H9 (cell line): Measurements from ENCODE around the gene MICA. TPM values are rescaled to one million over a fixed set of nuclear protein-coding genes. Genes with fewer than 3 reads are reported as not detected.

ENCODE experiments used
- DNase-seq: peaks from one replicate; pipeline ENCODE4 v3.0.0-alpha.2; 2017
- H2AFZ ChIP-seq: one replicate; pipeline ENCODE4 v1.6.1; 2013; ENCODE audit warnings: mild to moderate bottlenecking, low read length, control low read depth, moderate library complexity
- H2AK5ac ChIP-seq: 2 replicates; pipeline ENCODE4 v1.6.1; 2013; ENCODE audit warnings: low read length, control low read depth, mixed read lengths; ENCODE audit not compliant: insufficient read length
- H2BK120ac ChIP-seq: one replicate; pipeline ENCODE4 v1.6.1; 2013; ENCODE audit warnings: low read depth, mild to moderate bottlenecking, low read length, control low read depth, inconsistent platforms; ENCODE audit not compliant: poor library complexity, severe bottlenecking
- H2BK12ac ChIP-seq: 2 replicates; pipeline ENCODE4 v1.6.1; 2013; ENCODE audit warnings: low read length, control low read depth, mixed read lengths, low read depth; ENCODE audit not compliant: insufficient read length
- H2BK15ac ChIP-seq: 2 replicates; pipeline ENCODE4 v1.6.1; 2013; ENCODE audit warnings: low read depth, low read length, control low read depth
- H2BK20ac ChIP-seq: one replicate; pipeline ENCODE4 v1.6.1; 2013; ENCODE audit warnings: low read depth, mild to moderate bottlenecking, low read length, control low read depth, inconsistent platforms; ENCODE audit not compliant: poor library complexity, severe bottlenecking
- H2BK5ac ChIP-seq: 2 replicates; pipeline ENCODE4 v1.6.1; 2013; ENCODE audit warnings: low read length, control low read depth, mixed read lengths; ENCODE audit not compliant: insufficient read length
- H3K14ac ChIP-seq: 2 replicates; pipeline ENCODE4 v1.6.1; 2013; ENCODE audit warnings: low read length, control low read depth; ENCODE audit not compliant: insufficient read depth
- H3K18ac ChIP-seq: 2 replicates; pipeline ENCODE4 v1.6.1; 2013; ENCODE audit warnings: low read depth, mild to moderate bottlenecking, mixed read lengths, low read length, control low read depth; ENCODE audit not compliant: insufficient read length
- H3K23ac ChIP-seq: 2 replicates; pipeline ENCODE4 v1.6.1; 2013; ENCODE audit warnings: low read length, control low read depth, mixed read lengths, low read depth; ENCODE audit not compliant: insufficient read length
- H3K23me2 ChIP-seq: 2 replicates; pipeline ENCODE4 v1.6.1; 2013; ENCODE audit warnings: low read depth, mild to moderate bottlenecking, mixed read lengths, low read length, control low read depth; ENCODE audit not compliant: insufficient read length, poor library complexity, severe bottlenecking
- H3K27ac ChIP-seq: 2 replicates; pipeline ENCODE4 v1.5.1; 2013; ENCODE audit warnings: low read length, control low read depth, mixed read lengths, low read depth; ENCODE audit not compliant: insufficient read length
- H3K27me3 ChIP-seq: 2 replicates; pipeline ENCODE4 v1.6.1; 2013; ENCODE audit warnings: low read length, control low read depth, inconsistent platforms; ENCODE audit not compliant: insufficient read depth
- H3K4ac ChIP-seq: 2 replicates; pipeline ENCODE4 v1.6.1; 2013; ENCODE audit warnings: low read depth, mild to moderate bottlenecking, control low read depth, inconsistent platforms, low read length, moderate library complexity
- H3K4me1 ChIP-seq: 2 replicates; pipeline ENCODE4 v1.6.1; 2013; ENCODE audit warnings: low read length, control low read depth, inconsistent platforms; ENCODE audit not compliant: insufficient read depth
- H3K4me2 ChIP-seq: 2 replicates; pipeline ENCODE4 v1.6.1; 2013; ENCODE audit warnings: low read length, control low read depth, mixed read lengths; ENCODE audit not compliant: insufficient read length, insufficient read depth
- H3K56ac ChIP-seq: 2 replicates; pipeline ENCODE4 v1.6.1; 2013; ENCODE audit warnings: low read depth, mild to moderate bottlenecking, mixed read lengths, low read length, control low read depth; ENCODE audit not compliant: insufficient read length
- H3K79me1 ChIP-seq: 2 replicates; pipeline ENCODE4 v1.6.1; 2013; ENCODE audit warnings: low read depth, mild to moderate bottlenecking, moderate library complexity, low read length, control low read depth, inconsistent platforms; ENCODE audit not compliant: insufficient read depth, poor library complexity, severe bottlenecking
- H3K79me2 ChIP-seq: 2 replicates; pipeline ENCODE4 v1.6.1; 2013; ENCODE audit warnings: low read length, control low read depth, inconsistent platforms; ENCODE audit not compliant: insufficient read depth
- H3K9ac ChIP-seq: 2 replicates; pipeline ENCODE4 v1.6.1; 2013; ENCODE audit warnings: low read length, control low read depth, mixed read lengths; ENCODE audit not compliant: insufficient read length; ENCODE audit errors: extremely low read depth
- H3K9me3 ChIP-seq: one replicate; pipeline ENCODE4 v1.6.1; 2013; ENCODE audit warnings: low read depth, low read length, inconsistent platforms; ENCODE audit not compliant: control insufficient read depth
- H3T11ph ChIP-seq: one replicate; pipeline ENCODE4 v1.6.1; 2013; ENCODE audit warnings: mild to moderate bottlenecking, low read length, control low read depth, inconsistent platforms
- H4K20me1 ChIP-seq: one replicate; pipeline ENCODE4 v1.6.1; 2013; ENCODE audit not compliant: control insufficient read depth, insufficient read length, insufficient read depth
- H4K5ac ChIP-seq: 2 replicates; pipeline ENCODE4 v1.6.1; 2013; ENCODE audit warnings: low read depth, mild to moderate bottlenecking, mixed read lengths, low read length, control low read depth; ENCODE audit not compliant: insufficient read length
- H4K8ac ChIP-seq: replicated peaks from 2 replicates; pipeline ENCODE4 v1.6.1; 2013; ENCODE audit warnings: low read length, control low read depth, mixed read lengths, low read depth; ENCODE audit not compliant: insufficient read length
- H4K91ac ChIP-seq: 2 replicates; pipeline ENCODE4 v1.6.1; 2013; ENCODE audit warnings: low read depth, mild to moderate bottlenecking, moderate library complexity, mixed read lengths, low read length, control low read depth; ENCODE audit not compliant: insufficient read length
- H3K27ac Mint-ChIP-seq, 3 experiments: 2 replicates in 2 of 3; 3 replicates in 1 of 3; pipeline ENCODE4 v1.8.0; 2020 to 2021; ENCODE audit warnings: mixed read lengths in 3 of 3, mild to moderate bottlenecking in 1 of 3, moderate library complexity in 1 of 3
- H3K27me3 Mint-ChIP-seq: 2 replicates; pipeline ENCODE4 v1.8.0; 2021; ENCODE audit warnings: low read depth, mild to moderate bottlenecking, moderate library complexity, mixed read lengths
- H3K36me3 Mint-ChIP-seq, 3 experiments: 2 replicates in 2 of 3; 3 replicates in 1 of 3; pipeline ENCODE4 v1.8.0; 2020 to 2021; ENCODE audit warnings: low read depth in 3 of 3, mixed read lengths in 3 of 3; ENCODE audit not compliant: insufficient read depth in 1 of 3
- H3K4me1 Mint-ChIP-seq, 2 experiments: 2 replicates each; pipeline ENCODE4 v1.8.0; 2020; ENCODE audit warnings: mixed read lengths in 2 of 2
- H3K4me3 Mint-ChIP-seq, 2 experiments: 2 replicates in 1 of 2; 3 replicates in 1 of 2; pipeline ENCODE4 v1.8.0; 2020 to 2021; ENCODE audit warnings: mild to moderate bottlenecking in 2 of 2, mixed read lengths in 2 of 2, moderate library complexity in 1 of 2
- H3K9me3 Mint-ChIP-seq, 2 experiments: 2 replicates in 1 of 2; 3 replicates in 1 of 2; pipeline ENCODE4 v1.8.0; 2020; ENCODE audit warnings: mild to moderate bottlenecking in 2 of 2, mixed read lengths in 2 of 2, moderate library complexity in 1 of 2
- WGBS: extraction: QIAGEN DNeasy Blood & Tissue Kit; methylation state at CpG from one replicate; pipeline ENCODE4 v1.1.7; 2013; ENCODE audit warnings: missing lambda C conversion rate, low lambda C conversion rate, mixed read lengths; ENCODE audit not compliant: insufficient read length; ENCODE audit errors: extremely low coverage; 5-methylcytosine and 5-hydroxymethylcytosine counted together
- total RNA-seq: library from RNA; stranded (reverse); gene quantifications from 2 replicates; pipeline ENCODE4 v1.2.1, GENCODE V29; 2021
- TF ChIP-seq, protein P1 (sequence below): fragments of 200-600 bp; sonication (generic); conservative IDR thresholded peaks from 3 replicates; pipeline ENCODE4 v1.8.0; 2021; ENCODE audit warnings: antibody characterized with exemption, mild to moderate bottlenecking

Gene MICA
- total RNA-seq, 1 experiment from 2014 or later, result 8.5 TPM

DNA sequence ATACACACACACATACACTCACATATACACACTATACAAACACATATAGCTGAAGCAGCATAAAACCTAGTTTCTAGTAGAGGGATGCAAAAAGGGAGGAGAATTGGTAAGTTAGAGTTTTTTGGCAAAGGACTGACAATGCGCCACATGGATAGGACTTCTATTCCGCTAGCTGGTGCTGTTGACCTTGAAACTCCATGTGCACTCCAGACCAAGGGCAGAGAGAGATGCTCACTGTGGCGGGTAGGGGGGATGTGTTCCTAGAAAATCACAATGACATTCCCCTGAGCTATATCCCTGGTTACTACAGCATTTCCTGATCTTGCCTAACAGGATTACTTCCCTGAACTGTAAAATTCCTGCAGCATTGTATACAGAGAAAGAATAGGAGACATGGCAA lies 19.2 kb downstream of the MICA start:
- Histone ChIP-seq H3K18ac (no peak overlapping the region), H3K27ac (no peak overlapping the region), H3K9ac (no peak overlapping the region), H3K4me2 (no peak overlapping the region), H3T11ph (no peak overlapping the region), H3K9me3 (no peaks in the 10 kb centered on the region), H4K5ac (no peak overlapping the region), H3K23me2 (no peaks in the 10 kb centered on the region), H2BK20ac (no peak overlapping the region), H3K79me2 (no peaks in the 10 kb centered on the region), H2BK5ac (no peak overlapping the region), H3K4me1 (no peaks in the 10 kb centered on the region), H3K4ac (no peak overlapping the region), H4K20me1 (no peaks in the 10 kb centered on the region), H2BK12ac (no peak overlapping the region), H2BK120ac (no peak overlapping the region), H4K91ac (no peak overlapping the region), H2BK15ac (no peak overlapping the region), H3K23ac (no peak overlapping the region), H3K56ac (no peak overlapping the region), H3K79me1 (no peaks in the 10 kb centered on the region), H2AFZ (no peak overlapping the region), H3K14ac (no peak overlapping the region), H4K8ac (no peak overlapping the region), H2AK5ac (no peak overlapping the region), H3K27me3 (no peaks in the 10 kb centered on the region)
- TF ChIP-seq, protein P1, sequence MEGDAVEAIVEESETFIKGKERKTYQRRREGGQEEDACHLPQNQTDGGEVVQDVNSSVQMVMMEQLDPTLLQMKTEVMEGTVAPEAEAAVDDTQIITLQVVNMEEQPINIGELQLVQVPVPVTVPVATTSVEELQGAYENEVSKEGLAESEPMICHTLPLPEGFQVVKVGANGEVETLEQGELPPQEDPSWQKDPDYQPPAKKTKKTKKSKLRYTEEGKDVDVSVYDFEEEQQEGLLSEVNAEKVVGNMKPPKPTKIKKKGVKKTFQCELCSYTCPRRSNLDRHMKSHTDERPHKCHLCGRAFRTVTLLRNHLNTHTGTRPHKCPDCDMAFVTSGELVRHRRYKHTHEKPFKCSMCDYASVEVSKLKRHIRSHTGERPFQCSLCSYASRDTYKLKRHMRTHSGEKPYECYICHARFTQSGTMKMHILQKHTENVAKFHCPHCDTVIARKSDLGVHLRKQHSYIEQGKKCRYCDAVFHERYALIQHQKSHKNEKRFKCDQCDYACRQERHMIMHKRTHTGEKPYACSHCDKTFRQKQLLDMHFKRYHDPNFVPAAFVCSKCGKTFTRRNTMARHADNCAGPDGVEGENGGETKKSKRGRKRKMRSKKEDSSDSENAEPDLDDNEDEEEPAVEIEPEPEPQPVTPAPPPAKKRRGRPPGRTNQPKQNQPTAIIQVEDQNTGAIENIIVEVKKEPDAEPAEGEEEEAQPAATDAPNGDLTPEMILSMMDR, result no peak
- DNase-seq, result no peak
- Mint-ChIP-seq H3K36me3 (peaks cover 0 to 2% (median under 1%) of the 10 kb centered on the region in 3 experiments; a peak in 2 of 7 replicates), H3K9me3 (no peaks in the 10 kb centered on the region), H3K27me3 (peaks cover 3% of the 10 kb centered on the region), H3K27ac (no peak overlapping the region), H3K4me3 (no peak overlapping the region), H3K4me1 (peaks cover 2 to 3% of the 10 kb centered on the region in 2 experiments; a peak in 1 of 4 replicates)
- no CpG with 5 or more reads among the region's 3 CpGs for WGBS
